Stimulated activated CD8-positive, alpha-beta memory T cell treated with anti-CD3 and anti-CD28 coated beads, Interleukin-7, amount 100 ng/mL, for 1 hour (primary cell): ENCODE measurements around the gene C17orf107.

Source experiments
- DNase-seq, 2 donors: peaks; one replicate each; pipeline ENCODE4 v3.0.0-alpha.2; 2020; ENCODE audit warnings: low read depth in 2 of 2

Gene C17orf107

GRCh38 chr17:4948166-4948930, 49.0 kb downstream of the C17orf107 start, which contains the start of gene PFN1:
PFN1 (minus strand) TSS chr17:4948530; CDS start chr17:4948394, 136 bp downstream.
- peak; percentile 77 to 81 for DNase-seq

GRCh38 chr17:4948931-4949320, 49.6 kb downstream of the C17orf107 start:
- DNase-seq = no peak

DNA sequence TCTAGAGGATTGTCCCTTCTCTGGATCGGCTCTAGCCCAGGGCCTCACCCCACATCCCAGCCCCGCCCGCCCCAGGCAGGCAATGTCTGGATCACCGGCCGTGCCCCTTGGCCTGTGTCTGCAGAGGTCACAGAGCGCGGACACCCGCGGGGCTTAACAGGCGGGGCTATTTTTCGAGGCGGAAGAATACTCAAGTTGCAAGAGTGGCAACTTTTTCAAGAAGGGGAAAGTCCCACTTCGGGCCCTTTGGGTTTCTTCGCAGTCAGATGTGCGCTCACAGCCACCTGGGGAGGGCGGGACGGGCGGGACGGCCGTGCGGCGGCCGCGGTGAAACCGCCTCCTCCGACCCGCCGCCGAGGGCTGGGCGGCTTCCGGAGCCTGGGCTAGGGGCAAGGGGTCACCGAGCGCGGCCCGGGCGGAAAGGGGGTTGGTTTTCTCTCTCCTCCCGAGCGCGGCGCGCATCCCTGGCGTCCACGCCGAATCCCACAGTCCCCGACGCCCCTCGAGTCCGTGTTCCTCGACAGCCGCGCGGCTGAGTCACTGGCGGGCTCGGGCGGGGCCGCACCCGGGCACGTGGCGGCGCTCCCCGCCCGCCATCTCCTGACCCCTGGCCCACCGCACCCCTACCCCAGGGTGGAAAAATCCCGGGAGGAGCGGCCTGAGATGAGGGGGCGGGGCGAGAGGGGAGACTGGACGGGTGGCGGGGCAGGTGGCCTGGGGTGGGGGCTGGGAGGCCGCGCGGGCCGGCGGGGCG, 50.2 kb downstream of the C17orf107 start:
- no peak for DNase-seq

GRCh38 chr17:4950075-4950745, 50.9 kb downstream of the C17orf107 start:
- no peak for DNase-seq

DNA sequence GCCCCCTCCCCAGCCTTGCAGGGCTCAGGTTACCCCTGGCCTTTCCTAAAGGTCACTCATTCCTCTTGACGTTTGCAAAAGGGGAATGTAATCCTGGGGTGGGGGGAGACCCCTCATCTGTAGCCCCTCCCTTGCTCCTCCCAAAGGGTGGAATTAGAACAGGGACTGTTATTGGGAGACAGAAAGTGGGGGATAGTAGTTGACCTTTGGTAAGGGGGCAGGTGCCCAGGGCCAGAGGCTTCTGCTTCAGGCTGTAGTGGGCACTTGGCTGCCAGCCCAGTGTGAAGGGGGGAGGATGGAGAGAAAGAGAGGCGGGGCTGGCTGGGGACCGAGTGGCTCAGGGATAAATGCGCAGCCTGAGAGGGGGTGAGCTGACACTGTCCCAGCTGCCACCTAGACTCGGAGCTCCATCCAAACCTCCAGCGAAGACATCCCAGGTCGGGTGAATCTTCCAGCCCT, 51.4 kb downstream of the C17orf107 start, which contains the start of gene ENO3:
Gene ENO3, plus strand, starts transcription at position 374 of the 459 bp plus-strand sequence. CDS start 711 bp downstream, outside the sequence.
- no peak for DNase-seq

DNA sequence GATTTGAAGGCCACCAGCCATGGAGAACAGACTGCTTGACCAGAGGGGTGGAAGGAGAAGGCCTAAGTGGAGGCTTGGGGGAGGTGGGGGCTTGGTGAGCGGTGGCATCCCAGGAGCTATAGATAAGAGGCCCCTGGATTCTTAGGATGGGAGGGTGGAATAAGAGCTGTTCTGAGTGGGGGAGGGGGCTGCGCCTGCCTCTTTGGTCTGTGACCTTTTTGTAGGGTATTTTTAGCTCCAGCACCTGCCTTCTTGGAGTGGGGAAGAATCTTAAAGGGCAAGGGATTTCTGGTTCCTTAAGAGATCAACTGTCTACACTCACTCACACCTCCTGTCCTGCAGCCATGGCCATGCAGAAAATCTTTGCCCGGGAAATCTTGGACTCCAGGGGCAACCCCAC, 52.1 kb downstream of the C17orf107 start:
- no peak for DNase-seq
